ENCODE data around the gene EPB41. TPM values are rescaled to one million over a fixed set of nuclear protein-coding genes. Genes with fewer than 3 reads are reported as not detected.
A peak's percentile ranks its signal among the peaks of the same experiment; 100 is the strongest.

Gene EPB41
- polyA plus RNA-seq, 2 of the 4 experiments (the other 2 are of a cell fraction), result 4.9 to 12.8 TPM

- WGBS (ENCODE audit: missing lambda C conversion rate), result 90% methylated on average over 36 of the region's 55 CpGs
Observed at GRCh38 chr1:29133861-29134694, 219.7 kb downstream of the EPB41 start.

GRCh38 chr1:29134695-29135028 lies 220.3 kb downstream of the EPB41 start:
- ChIA-PET POLR2A (no interaction called here), CTCF (interaction anchor here (1.1 to 1.4 kb wide), 2 partner anchors 9 to 16 kb away, joined by 3 to 4 read pairs; no protein-coding TSS in a partner anchor)
- Histone ChIP-seq H3K4me2 (no peak overlapping the region), H3K9me3 (no peaks in the 10 kb centered on the region), H3K4me1 (no peaks in the 10 kb centered on the region), H3K27ac (no peak overlapping the region), H3K4me3 (no peak overlapping the region)
- FAIRE-seq (no peak), ATAC-seq (0 out of 6 replicates have a peak, but pooled peaks of 1 of the 2 experiments have one; percentile 16), DNase-seq (ENCODE audit: low read depth in 1 of 2, low spot score in 1 of 2) (no peak)
- no peak for TF ChIP-seq JUN (IDR thresholded peaks at IDR 0.05)
- TF ChIP-seq NFE2L2 (conservative IDR thresholded peaks at IDR 0.05; ENCODE audit: low read length), result no peak
- no peak for TF ChIP-seq MYC (IDR thresholded peaks at IDR 0.05; ENCODE audit: borderline replicate concordance, low read length)
- no peak for TF ChIP-seq BCL3 (IDR thresholded peaks at IDR 0.05)
- no peak for TF ChIP-seq SREBF2 (IDR thresholded peaks at IDR 0.05)
- TF ChIP-seq EP300 (IDR thresholded peaks at IDR 0.05), result no peak
- TF ChIP-seq MAFK (IDR thresholded peaks at IDR 0.05; ENCODE audit: partially characterized antibody), result no peak
- no peak for TF ChIP-seq TFCP2L1 (CRISPR knock-in tag; IDR thresholded peaks at IDR 0.05)
- no peak for TF ChIP-seq MAX (IDR thresholded peaks at IDR 0.05)
- TF ChIP-seq GATA3 (IDR thresholded peaks at IDR 0.05; ENCODE audit: borderline replicate concordance), result no peak
- TF ChIP-seq HEYL (CRISPR knock-in tag; IDR thresholded peaks at IDR 0.05), result no peak
- TF ChIP-seq BHLHE40 (IDR thresholded peaks at IDR 0.05; ENCODE audit: low read depth, low read length), result no peak
- no peak for TF ChIP-seq USF2 (IDR thresholded peaks at IDR 0.05)
- TF ChIP-seq HDAC2 (IDR thresholded peaks at IDR 0.05), result no peak
- TF ChIP-seq JUNB (IDR thresholded peaks at IDR 0.05), result no peak
- TF ChIP-seq CTCF (IDR thresholded peaks at IDR 0.05), result no peak
- TF ChIP-seq POLR2A (IDR thresholded peaks at IDR 0.05; ENCODE audit: low read length), result no peak
- WGBS (ENCODE audit: missing lambda C conversion rate), result 91% methylated on average over 7 of the region's 10 CpGs

More at GRCh38 chr1:29133861-29134694, 219.7 kb downstream of the EPB41 start:
- POLR2A ChIA-PET, result no interaction called here
- Histone ChIP-seq H3K27ac (no peak overlapping the region), H3K4me1 (no peaks in the 10 kb centered on the region), H3K4me3 (no peak overlapping the region), H3K4me2 (no peak overlapping the region), H3K9me3 (no peaks in the 10 kb centered on the region)
- ATAC-seq (peak; percentile 16 to 51; a peak in 3 of 6 replicates), FAIRE-seq (no peak), DNase-seq (ENCODE audit: low read depth in 1 of 2, low spot score in 1 of 2) (no peak)
- TF ChIP-seq MAZ (IDR thresholded peaks at IDR 0.05; ENCODE audit: borderline replicate concordance, low read depth, low read length) (no peak), ZSCAN20 (CRISPR knock-in tag; IDR thresholded peaks at IDR 0.05) (no peak)
- CTCF ChIA-PET, result interaction anchor here (1.1 to 1.8 kb wide), 3 partner anchors 8 to 15 kb away, joined by 3 to 5 read pairs (median 4); no protein-coding TSS in a partner anchor

GRCh38 chr1:29136391-29136915 lies 222.1 kb downstream of the EPB41 start:
- WGBS (ENCODE audit: missing lambda C conversion rate), result 78% methylated on average over 14 of the region's 14 CpGs
- CTCF ChIA-PET, result interaction anchor here (0.6 to 1.0 kb wide), 2 partner anchors 46 to 66 kb away, joined by 3 read pairs; no protein-coding TSS in a partner anchor
- ATAC-seq (no peak), DNase-seq (ENCODE audit: low read depth in 1 of 2, low spot score in 1 of 2) (no peak), FAIRE-seq (no peak)
- Histone ChIP-seq H3K4me3 (no peak overlapping the region), H3K4me2 (no peak overlapping the region), H3K27ac (no peak overlapping the region), H3K4me1 (no peaks in the 10 kb centered on the region), H3K9me3 (no peaks in the 10 kb centered on the region)
- POLR2A ChIA-PET, result no interaction called here
- TF ChIP-seq POLR2A (IDR thresholded peaks at IDR 0.05; ENCODE audit: low read length) (no peak), E2F6 (IDR thresholded peaks at IDR 0.05; ENCODE audit: borderline replicate concordance, low read depth) (no peak), ATOH8 (CRISPR knock-in tag; IDR thresholded peaks at IDR 0.05; ENCODE audit: low read depth) (no peak), FOXS1 (CRISPR knock-in tag; IDR thresholded peaks at IDR 0.05) (no peak), MAX (IDR thresholded peaks at IDR 0.05) (no peak), GATA3 (IDR thresholded peaks at IDR 0.05; ENCODE audit: borderline replicate concordance) (no peak), NFE2L2 (conservative IDR thresholded peaks at IDR 0.05; ENCODE audit: low read length) (no peak), HES2 (IDR thresholded peaks at IDR 0.05) (no peak), USF2 (IDR thresholded peaks at IDR 0.05) (no peak), HOXB5 (CRISPR knock-in tag; IDR thresholded peaks at IDR 0.05) (no peak), HOXA7 (CRISPR knock-in tag; IDR thresholded peaks at IDR 0.05) (no peak)

Data from A549 (cell line).